Measurements from ENCODE around the gene AACS.
"Not testable (repeated sequence)": the region's sequence is repeated elsewhere in the genome, so short reads cannot be mapped to it uniquely, and the experiment has no call there.

The AACS gene

GRCh38 chr12:125092872-125093680 is 27.8 kb downstream of the AACS start:
- peak in 2 of 3 experiments; percentile 12 to 19 for DNase-seq

GRCh38 chr12:125093681-125094330 is 28.6 kb downstream of the AACS start:
- peak in 2 of 3 experiments; percentile 19 to 20 for DNase-seq

- no peak for DNase-seq
Measured at GRCh38 chr12:125096894-125097293, 31.7 kb downstream of the AACS start.

- DNase-seq, result no peak
Measured at GRCh38 chr12:125097427-125097826, 32.2 kb downstream of the AACS start.

- no peak for DNase-seq
Measured at GRCh38 chr12:125098676-125099408, 33.6 kb downstream of the AACS start.

GRCh38 chr12:125099409-125099782 is 34.2 kb downstream of the AACS start:
- no peak for DNase-seq

- DNase-seq, result peak in 2 of 3 experiments; percentile 31 to 73
Measured at GRCh38 chr12:125100551-125101434, 35.6 kb downstream of the AACS start.

- peak in 2 of 3 experiments; percentile 34 to 62 for DNase-seq
Measured at GRCh38 chr12:125104982-125105381, 39.7 kb downstream of the AACS start.

GRCh38 chr12:125105600-125105999 is 40.4 kb downstream of the AACS start:
- DNase-seq, result peak in 2 of 3 experiments; percentile 82 to 97

GRCh38 chr12:125110641-125111360 is 45.6 kb downstream of the AACS start:
- no peak for DNase-seq

- no peak for DNase-seq
Measured at GRCh38 chr12:125111403-125111802, 46.2 kb downstream of the AACS start.

GRCh38 chr12:125112614-125113013 is 47.4 kb downstream of the AACS start:
- DNase-seq, result not testable (repeated sequence)

- DNase-seq, result no peak
Measured at GRCh38 chr12:125113263-125113662, 48.0 kb downstream of the AACS start.

GRCh38 chr12:125113789-125114188 is 48.6 kb downstream of the AACS start:
- no peak for DNase-seq

- no peak for DNase-seq
Measured at GRCh38 chr12:125114365-125115141, 49.3 kb downstream of the AACS start.

- DNase-seq, result no peak
Measured at GRCh38 chr12:125120566-125120965, 55.3 kb downstream of the AACS start.

GRCh38 chr12:125121106-125121505 is 55.9 kb downstream of the AACS start:
- DNase-seq, result no peak

- DNase-seq, result no peak
Measured at GRCh38 chr12:125122668-125123067, 57.4 kb downstream of the AACS start.

- DNase-seq, result no peak
Measured at GRCh38 chr12:125124320-125124966, 59.2 kb downstream of the AACS start.

GRCh38 chr12:125125271-125125670 is 60.0 kb downstream of the AACS start:
- no peak for DNase-seq

Measured in NCI-H1417 (cell line).